GM21367 (cell line): ENCODE data around the gene FOXJ1.
"Not testable (repeated sequence)": the region's sequence is repeated elsewhere in the genome, so short reads cannot be mapped to it uniquely, and the experiment has no call there.

Experiments
- ATAC-seq: cut with Tn5 transposase; IDR thresholded peaks from one replicate; pipeline ENCODE4 v1.9.1; 2021; ENCODE audit not compliant: unreplicated experiment

The FOXJ1 gene, protein sequence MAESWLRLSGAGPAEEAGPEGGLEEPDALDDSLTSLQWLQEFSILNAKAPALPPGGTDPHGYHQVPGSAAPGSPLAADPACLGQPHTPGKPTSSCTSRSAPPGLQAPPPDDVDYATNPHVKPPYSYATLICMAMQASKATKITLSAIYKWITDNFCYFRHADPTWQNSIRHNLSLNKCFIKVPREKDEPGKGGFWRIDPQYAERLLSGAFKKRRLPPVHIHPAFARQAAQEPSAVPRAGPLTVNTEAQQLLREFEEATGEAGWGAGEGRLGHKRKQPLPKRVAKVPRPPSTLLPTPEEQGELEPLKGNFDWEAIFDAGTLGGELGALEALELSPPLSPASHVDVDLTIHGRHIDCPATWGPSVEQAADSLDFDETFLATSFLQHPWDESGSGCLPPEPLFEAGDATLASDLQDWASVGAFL

GRCh38 chr17:76141212-76142038 lies at the start of gene FOXJ1:
Gene FOXJ1, minus strand, starts transcription at chr17:76141245. Its CDS starts 850 bp downstream, at chr17:76140395.
- peak; percentile 55 for ATAC-seq

DNA sequence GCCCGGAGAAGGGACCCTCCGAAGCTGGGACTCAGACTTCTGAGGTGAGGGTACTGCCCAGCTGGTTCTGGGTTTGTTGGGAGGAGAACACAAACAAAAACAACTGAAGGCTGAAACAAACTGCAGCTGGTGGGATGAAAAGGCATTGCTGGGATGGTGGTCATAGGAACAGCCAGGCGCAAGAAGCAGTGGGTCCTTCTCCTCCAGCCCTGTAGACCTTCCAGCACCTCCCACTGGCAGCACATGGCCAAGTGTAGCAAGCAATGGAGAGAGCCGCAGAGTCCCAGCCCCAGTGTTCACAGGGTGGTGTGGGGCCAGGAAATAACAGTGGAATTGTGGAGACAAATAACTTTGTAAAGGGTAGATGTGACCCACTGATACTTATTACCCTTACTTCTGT lies 48.7 kb upstream of the FOXJ1 start:
- ATAC-seq: no peak

DNA sequence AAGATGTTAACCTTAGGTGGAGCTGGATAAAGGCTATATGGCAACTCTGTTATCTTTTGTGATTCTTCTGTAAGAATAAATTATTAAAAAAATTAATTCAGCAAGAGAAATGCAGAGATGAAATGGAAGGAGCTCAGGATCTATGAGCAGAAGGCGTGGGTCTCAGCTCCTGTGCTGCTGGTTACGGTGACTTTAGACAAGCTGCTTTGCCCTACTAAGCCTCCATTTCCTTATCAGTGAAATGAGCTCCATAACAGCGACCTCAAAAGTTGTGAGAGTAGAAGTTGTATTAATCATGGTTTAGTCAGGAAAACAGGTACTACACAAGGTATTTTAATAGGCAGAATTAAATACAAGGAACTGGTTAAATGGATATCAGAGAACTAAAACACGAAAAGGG lies 48.2 kb upstream of the FOXJ1 start:
- ATAC-seq: no peak

DNA sequence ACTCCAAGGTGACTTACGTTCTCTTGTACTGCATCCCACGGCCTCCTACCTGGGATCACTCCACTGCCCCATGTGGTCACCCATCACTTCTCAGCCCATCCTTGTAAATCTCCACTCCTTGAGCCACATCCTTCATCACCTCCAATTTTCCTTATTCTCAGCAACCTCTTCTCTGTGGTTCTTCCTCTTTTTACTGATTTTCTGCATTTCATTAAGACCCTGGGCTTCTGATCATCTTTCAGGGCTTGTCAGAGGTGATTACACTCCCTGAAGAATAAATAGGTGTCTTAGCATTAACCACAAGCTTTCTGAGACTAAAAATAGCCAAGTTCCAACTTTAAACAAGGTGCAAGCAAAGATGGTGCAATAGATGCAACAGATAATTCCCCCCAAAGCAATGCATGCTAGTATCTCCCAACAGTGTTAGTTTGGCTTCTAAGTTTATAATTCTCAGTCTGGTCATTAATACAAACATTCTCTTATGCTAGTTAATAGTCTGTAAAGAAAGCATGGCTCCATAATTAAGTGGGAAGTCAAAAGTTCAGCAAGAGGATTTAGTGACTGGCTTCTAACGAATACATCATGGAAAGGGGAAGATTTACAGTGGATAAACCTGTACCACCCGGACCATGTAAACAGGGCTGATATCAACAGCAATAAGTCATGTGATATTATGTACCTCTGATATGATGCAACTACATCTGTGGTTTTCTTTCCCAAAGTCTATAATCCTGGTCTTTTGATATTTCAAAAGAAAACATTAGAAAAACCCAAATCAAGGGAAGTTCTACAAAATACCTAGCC lies 47.4 kb upstream of the FOXJ1 start:
- no peak for ATAC-seq

GRCh38 chr17:76186774-76187173 lies 45.7 kb upstream of the FOXJ1 start:
- ATAC-seq: not testable (repeated sequence)

DNA sequence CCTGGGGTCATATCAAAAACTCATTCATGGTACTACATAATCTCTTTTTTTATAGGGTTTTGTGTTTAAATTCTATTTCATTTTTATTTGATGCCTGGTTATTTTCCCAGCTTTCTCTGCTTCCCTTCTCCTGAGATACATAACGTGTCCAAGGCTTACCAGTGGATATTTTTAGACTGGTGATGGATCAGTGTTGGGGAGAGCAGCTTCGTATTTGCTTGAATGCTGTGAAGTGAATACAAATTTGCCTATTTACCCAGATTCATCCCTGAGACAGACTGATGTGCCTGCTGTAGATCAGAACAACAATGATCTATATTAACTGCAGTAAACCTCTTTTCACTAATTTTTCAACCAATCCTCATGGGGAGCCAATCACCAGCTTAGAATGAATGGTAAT lies 43.2 kb upstream of the FOXJ1 start:
- ATAC-seq: no peak

DNA sequence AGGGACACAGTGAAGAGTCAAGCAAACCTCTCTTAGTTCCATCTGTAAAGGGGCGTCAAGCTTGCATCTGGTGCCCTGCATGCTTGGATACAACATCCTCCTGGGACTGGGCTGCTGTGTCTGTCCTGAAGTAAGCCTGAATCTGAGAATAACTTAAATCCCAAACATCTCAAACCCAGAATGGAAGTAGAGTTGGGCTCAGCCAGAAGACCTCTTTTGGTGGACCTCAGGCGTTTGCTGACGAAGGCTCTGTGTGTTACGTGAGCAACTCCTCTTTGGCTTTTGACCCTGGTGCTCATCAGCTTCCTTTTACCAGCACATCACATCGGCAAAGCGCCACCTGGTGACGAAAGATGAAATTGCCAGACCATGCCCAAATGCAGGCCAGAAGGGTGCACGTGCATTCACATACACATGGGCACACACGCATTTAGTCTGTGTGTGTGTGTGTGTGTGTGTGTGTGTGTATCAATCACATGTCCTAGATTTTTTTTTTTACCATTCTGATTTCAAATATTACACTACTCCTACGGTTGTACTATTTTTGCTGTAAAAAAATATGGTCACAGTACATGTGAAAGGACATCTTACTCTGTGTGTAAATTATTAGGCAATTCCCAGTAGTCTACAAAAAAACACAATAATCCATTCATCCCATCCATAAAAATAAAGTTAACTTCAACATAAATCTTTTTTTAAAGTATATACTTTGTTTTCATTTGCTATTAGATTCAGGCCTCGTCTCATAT lies 41.1 kb upstream of the FOXJ1 start:
- no peak for ATAC-seq

DNA sequence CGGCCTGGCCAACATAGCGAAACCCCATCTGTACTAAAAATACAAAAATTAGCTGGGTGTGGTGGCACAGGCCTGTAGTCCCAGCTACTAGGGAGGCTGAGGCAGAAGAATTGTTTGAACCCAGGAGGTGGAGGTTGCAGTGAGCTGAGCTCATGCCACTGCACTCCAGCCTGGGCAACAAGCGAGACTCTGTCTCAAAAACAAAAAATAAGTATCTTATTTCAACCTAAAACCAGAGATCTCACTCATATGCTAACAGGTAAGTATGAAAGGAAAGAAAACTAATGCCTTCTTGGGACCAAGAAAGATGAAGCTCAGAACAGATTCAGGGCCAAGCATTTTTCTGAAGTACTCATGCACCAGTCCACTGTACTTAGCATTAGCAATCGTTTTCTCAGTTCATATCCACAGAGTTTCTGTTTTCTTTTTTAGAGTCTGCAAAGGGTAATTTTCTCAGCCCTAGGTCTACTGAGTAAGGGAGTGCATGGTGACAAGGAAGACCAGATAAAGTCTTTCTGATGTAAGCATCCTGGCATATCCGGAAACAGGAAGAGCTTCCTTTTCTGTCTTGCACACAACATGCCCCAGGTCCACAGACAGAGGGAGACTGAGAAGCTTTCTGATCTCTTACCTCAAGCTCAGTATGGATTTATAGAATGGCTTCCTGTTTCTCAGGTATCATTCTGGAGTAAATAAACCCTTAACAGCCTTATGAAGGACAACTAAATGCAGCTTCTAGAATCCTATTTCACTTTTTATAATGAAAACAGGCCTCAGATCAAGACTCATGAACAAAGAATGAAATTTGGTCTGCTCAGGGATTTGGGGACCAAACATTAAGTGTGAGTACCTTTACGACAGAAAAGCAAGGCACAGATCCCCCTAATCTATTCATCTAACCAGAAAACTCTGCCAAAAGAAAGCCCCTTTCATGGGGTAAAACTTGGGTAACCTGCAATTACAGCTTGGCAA lies 38.7 kb upstream of the FOXJ1 start:
- no peak for ATAC-seq

- no peak for ATAC-seq
Measured at GRCh38 chr17:76178124-76178523, 37.1 kb upstream of the FOXJ1 start.

DNA sequence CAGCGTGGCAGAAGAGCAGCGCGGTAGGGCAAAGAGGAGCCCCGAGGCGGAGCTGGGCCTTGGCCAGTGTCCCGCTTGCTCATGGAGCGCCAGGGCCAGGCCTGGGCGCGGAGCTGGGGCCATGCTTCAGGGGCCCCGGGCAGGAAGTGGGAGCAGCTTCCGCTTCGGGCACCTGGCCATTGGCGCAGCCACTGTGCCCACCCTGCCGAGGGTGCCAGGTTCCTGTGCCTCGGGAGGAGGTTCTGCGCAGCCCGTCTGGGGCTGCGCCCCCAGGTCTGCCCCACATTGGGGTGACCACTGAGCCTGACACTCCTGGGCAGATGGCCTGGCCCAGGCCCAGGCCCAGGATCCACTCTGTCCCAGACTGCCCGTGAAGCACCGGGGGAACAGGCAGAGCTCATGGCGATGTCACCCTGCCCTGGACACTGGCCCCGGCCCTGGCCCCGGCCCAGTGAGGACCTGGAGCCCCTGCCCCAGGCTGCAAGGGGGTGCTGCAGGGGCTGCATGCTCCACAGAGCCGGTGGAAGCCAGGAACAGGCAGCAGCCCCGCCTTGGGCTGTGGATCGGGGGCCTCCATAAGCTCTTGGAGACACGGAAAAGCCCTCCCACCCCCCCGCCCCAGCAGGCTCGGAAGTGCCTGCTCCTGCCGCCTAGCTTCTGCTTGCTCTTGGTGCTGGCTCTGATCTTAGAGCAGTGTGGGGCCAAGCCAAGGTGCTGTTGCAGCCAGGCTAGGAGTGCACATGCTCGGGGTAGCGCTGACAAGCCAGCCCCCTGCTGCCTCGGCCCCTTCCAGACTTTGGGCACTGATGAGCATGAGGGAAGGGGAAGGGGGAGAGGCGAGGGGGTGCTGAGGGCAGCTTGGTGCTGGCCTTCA lies 35.9 kb upstream of the FOXJ1 start:
- no peak for ATAC-seq

- ATAC-seq: no peak
Measured at GRCh38 chr17:76174037-76174436, 33.0 kb upstream of the FOXJ1 start.

DNA sequence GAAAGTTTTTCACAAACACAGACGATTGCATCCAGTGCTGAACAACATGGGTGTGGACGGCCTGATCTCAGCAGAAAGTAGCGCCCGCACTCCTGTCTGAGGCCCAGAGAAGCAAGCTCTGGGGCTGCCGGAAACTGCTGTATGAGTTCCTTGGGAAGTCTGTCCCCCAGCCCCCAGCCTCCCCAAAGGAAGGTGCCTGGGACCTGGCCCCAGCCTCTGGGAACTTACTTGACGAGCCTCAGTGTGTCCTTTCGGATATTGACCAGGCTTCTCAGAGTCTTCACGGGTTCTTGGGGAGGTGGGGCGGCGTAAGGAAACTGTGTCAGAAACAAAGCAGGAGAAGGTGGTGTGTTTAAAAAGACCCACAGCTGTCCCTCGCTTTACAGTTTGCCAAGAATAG lies 32.4 kb upstream of the FOXJ1 start:
- ATAC-seq: no peak

- no peak for ATAC-seq
Measured at GRCh38 chr17:76171706-76172105, 30.7 kb upstream of the FOXJ1 start.

DNA sequence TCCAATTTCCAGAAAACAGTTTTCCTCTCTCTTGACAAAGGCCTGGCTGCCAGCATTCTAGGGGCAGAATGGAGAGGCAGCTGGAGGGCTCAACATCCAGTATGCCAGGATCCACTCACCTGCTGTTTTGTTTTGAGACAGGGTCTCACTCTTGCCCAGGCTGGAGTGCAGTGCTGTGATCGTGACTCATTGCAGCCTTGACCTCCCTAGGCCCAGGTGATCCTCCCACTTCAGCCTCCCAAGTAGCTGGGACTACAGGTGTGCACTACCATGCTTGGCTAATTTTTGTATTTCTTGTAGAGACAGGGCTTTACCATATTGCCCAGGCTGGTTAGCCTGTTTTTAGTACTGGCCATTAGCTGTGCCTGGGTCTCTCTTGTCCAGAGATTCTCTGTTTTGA lies 29.1 kb upstream of the FOXJ1 start:
- ATAC-seq: no peak

DNA sequence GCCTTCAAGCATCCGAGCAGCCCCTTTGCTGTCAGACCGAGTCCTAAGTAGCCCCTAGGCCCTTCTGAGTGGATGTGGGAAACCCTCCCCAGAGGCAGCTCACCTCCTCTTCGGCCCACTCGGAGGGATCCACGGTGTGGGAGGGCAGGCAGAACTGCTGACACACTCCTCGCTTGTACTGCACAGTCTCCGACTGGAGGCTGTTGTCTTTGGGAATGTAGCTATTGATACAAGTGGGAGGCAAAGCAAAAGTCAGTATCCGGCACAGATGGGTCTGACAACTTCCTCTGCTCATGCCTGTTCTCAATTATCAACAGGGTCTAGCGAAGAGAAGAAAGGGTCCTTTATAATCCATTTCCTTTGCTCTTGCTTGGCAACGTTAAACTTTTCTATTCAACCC lies 25.9 kb upstream of the FOXJ1 start:
- no peak for ATAC-seq

- no peak for ATAC-seq
Measured at GRCh38 chr17:76166168-76166567, 25.1 kb upstream of the FOXJ1 start.

DNA sequence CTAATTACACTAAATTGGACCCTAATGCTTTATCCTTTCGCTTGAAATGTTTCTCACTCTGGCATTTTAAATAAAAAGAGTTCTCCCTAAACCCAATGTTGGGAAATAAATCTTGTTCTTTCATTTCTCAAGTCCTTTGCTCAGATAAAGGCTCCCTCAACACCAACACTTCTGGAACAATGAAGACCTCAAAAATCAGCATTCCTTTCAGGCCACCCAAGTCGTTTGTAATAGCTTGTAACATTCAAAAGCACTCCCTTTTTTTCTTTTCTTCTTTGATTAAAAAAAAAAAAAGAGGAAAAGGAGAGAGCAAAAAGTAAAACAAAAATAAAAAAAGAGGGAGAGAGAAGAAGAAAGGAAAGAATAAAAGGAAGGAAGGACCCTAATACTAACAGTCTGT lies 23.3 kb upstream of the FOXJ1 start:
- no peak for ATAC-seq

- no peak for ATAC-seq
Measured at GRCh38 chr17:76163919-76164318, 22.9 kb upstream of the FOXJ1 start.
